Activated naive CD8-positive, alpha-beta T cell treated with anti-CD3 and anti-CD28 coated beads, Interleukin-2, amount 50 U/mL, for 24 hours (primary cell): ENCODE results near the gene TMEM52.
A peak's percentile ranks its signal among the peaks of the same experiment; 100 is the strongest.

Experiments used
- ATAC-seq: fragments of 150-1000 bp; cut with Tn5 transposase; one replicate; pipeline ENCODE4 v1.10.0; 2021
- DNase-seq: peaks from one replicate; pipeline ENCODE4 v3.0.0; 2021
- H3K27ac Mint-ChIP-seq: one replicate; pipeline ENCODE4 v1.8.0; 2021; ENCODE audit warnings: mild to moderate bottlenecking, mixed read lengths
- H3K27me3 Mint-ChIP-seq: one replicate; pipeline ENCODE4 v1.8.0; 2021; ENCODE audit warnings: mixed read lengths
- H3K36me3 Mint-ChIP-seq: one replicate; pipeline ENCODE4 v1.8.0; 2021; ENCODE audit warnings: low read depth, mixed read lengths
- H3K4me1 Mint-ChIP-seq: one replicate; pipeline ENCODE4 v1.8.0; 2021; ENCODE audit warnings: mixed read lengths
- H3K4me3 Mint-ChIP-seq: one replicate; pipeline ENCODE4 v1.8.0; 2021; ENCODE audit warnings: mild to moderate bottlenecking, moderate library complexity, mixed read lengths
- H3K9me3 Mint-ChIP-seq: one replicate; pipeline ENCODE4 v1.8.0; 2021; ENCODE audit warnings: mixed read lengths

Gene TMEM52

DNA sequence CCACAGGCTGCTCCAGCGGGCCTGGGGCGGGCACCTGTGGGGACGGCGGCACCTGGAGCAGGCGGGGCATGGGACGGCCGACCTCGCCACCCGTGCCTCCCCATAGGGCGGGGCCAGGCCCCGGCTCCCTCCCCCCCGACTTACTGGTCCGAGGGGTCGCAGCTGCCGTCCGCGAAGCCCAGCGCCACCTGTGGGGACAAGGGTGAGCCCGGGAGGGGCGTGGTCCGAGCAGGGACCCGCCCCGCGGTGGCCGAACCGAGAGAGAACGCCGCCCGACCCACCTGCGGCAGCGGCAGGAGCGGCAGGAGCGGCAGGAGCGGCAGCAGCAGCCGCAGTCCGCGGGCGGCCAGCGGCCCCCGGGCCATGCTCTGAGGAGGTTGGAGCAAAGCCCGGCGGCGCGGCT is at the start of gene TMEM52:
TMEM52 (minus strand) TSS at position 379 of the 403 bp plus-strand sequence; CDS start at position 365, 14 bp downstream.
- Mint-ChIP-seq H3K4me1 (peaks cover 2% of the 10 kb centered on the region), H3K36me3 (no peaks in the 10 kb centered on the region), H3K4me3 (peak within 1 kb of the TSS; percentile 49), H3K27me3 (no peaks in the 10 kb centered on the region), H3K27ac (no peak within 1 kb of the TSS), H3K9me3 (no peaks in the 10 kb centered on the region)
- ATAC-seq (peak; percentile 5), DNase-seq (no peak)

GRCh38 chr1:1967879-1968278 is 48.8 kb upstream of the TMEM52 start:
- H3K27me3 Mint-ChIP-seq, result peaks cover 3% of the 10 kb centered on the region
- no peak overlapping the region for H3K4me3 Mint-ChIP-seq
- no peaks in the 10 kb centered on the region for H3K4me1 Mint-ChIP-seq
- H3K36me3 Mint-ChIP-seq, result no peaks in the 10 kb centered on the region
- H3K9me3 Mint-ChIP-seq, result no peaks in the 10 kb centered on the region
- no peak for DNase-seq
- no peak for ATAC-seq
- H3K27ac Mint-ChIP-seq, result no peak overlapping the region

- Mint-ChIP-seq H3K27me3 (peaks cover 6% of the 10 kb centered on the region), H3K4me1 (no peaks in the 10 kb centered on the region), H3K36me3 (no peaks in the 10 kb centered on the region), H3K9me3 (no peaks in the 10 kb centered on the region), H3K27ac (no peak overlapping the region), H3K4me3 (no peak overlapping the region)
- ATAC-seq, result no peak
- DNase-seq, result no peak
These were observed 48.1 kb upstream of the TMEM52 start for GRCh38 chr1:1967151-1967550.

DNA sequence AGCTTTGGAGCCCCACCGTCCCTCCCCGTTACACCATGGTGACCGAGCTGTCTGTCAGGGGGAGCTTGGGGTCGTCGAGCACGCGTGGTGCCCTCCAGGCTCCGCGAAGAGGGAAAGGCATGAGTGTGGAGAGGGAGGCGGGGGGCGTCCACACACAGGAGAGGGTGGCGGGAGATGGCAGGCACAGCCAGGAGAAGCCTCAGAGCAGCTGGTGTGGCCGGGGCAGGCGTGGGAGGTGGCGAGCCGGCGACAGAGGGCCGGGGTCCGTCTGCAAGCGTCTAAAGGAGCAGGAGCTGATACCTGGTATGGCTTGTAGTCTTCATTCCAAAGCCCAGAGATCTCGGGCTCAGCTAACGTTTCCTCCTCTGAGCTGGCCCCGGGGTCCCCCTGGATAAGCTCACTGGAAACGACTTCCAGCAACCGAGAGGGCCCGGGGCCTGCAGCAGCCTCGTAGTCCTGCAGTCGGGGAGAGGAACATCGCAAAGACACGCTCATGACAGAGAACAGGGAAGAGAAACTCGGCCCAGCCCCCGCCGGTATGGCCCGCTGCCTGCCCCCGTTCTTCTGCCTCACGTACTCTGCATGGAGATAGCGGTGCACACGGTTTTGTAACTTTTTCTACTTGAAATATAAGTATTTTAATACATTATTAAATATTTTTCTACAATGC is 47.1 kb upstream of the TMEM52 start:
- no peaks in the 10 kb centered on the region for H3K4me1 Mint-ChIP-seq
- no peak for ATAC-seq
- H3K4me3 Mint-ChIP-seq, result no peak overlapping the region
- peaks cover 13% of the 10 kb centered on the region for H3K27me3 Mint-ChIP-seq
- no peaks in the 10 kb centered on the region for H3K36me3 Mint-ChIP-seq
- no peak for DNase-seq
- no peaks in the 10 kb centered on the region for H3K9me3 Mint-ChIP-seq
- no peak overlapping the region for H3K27ac Mint-ChIP-seq

- peaks cover 18% of the 10 kb centered on the region for H3K27me3 Mint-ChIP-seq
- H3K36me3 Mint-ChIP-seq, result no peaks in the 10 kb centered on the region
- DNase-seq, result no peak
- H3K9me3 Mint-ChIP-seq, result no peaks in the 10 kb centered on the region
- no peak for ATAC-seq
- H3K4me1 Mint-ChIP-seq, result no peaks in the 10 kb centered on the region
- no peak overlapping the region for H3K27ac Mint-ChIP-seq
- no peak overlapping the region for H3K4me3 Mint-ChIP-seq
These were observed 46.5 kb upstream of the TMEM52 start for GRCh38 chr1:1965546-1965945.

- ATAC-seq (no peak), DNase-seq (no peak)
- Mint-ChIP-seq H3K27me3 (peaks cover 23% of the 10 kb centered on the region), H3K36me3 (no peaks in the 10 kb centered on the region), H3K4me1 (peaks cover 2% of the 10 kb centered on the region), H3K9me3 (no peaks in the 10 kb centered on the region), H3K27ac (no peak overlapping the region), H3K4me3 (no peak overlapping the region)
These were observed 45.7 kb upstream of the TMEM52 start for GRCh38 chr1:1964811-1965210.

DNA sequence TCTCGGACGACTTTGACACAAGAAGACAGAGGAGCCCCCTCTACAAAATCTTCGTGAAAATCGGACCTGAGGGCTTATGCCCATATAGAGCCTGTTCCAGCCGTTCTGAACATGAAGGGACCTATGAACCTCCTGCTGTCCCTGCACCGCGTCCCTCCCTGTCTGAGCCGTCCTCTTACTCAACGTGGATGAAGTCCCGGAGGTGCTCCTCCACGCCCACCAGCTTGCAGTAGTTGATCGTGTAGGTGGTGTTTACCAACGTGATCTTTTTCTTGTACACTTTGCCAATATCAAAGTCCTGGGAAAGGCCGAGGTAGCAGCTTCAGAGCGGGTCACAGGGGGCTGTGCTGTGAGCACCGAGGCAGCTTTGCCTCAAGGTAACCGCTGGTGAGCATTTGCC is 44.5 kb upstream of the TMEM52 start:
- no peaks in the 10 kb centered on the region for H3K36me3 Mint-ChIP-seq
- ATAC-seq, result no peak
- H3K4me1 Mint-ChIP-seq, result peaks cover 6% of the 10 kb centered on the region

GRCh38 chr1:1962752-1963151 is 43.7 kb upstream of the TMEM52 start:
- Mint-ChIP-seq H3K4me3 (no peak overlapping the region), H3K27me3 (peaks cover 36% of the 10 kb centered on the region)

More for the DNA sequence above, 44.5 kb upstream of the TMEM52 start:
- no peak for DNase-seq
- no peak overlapping the region for H3K4me3 Mint-ChIP-seq
- H3K27ac Mint-ChIP-seq, result no peak overlapping the region
- H3K27me3 Mint-ChIP-seq, result peaks cover 30% of the 10 kb centered on the region
- no peaks in the 10 kb centered on the region for H3K9me3 Mint-ChIP-seq

DNA sequence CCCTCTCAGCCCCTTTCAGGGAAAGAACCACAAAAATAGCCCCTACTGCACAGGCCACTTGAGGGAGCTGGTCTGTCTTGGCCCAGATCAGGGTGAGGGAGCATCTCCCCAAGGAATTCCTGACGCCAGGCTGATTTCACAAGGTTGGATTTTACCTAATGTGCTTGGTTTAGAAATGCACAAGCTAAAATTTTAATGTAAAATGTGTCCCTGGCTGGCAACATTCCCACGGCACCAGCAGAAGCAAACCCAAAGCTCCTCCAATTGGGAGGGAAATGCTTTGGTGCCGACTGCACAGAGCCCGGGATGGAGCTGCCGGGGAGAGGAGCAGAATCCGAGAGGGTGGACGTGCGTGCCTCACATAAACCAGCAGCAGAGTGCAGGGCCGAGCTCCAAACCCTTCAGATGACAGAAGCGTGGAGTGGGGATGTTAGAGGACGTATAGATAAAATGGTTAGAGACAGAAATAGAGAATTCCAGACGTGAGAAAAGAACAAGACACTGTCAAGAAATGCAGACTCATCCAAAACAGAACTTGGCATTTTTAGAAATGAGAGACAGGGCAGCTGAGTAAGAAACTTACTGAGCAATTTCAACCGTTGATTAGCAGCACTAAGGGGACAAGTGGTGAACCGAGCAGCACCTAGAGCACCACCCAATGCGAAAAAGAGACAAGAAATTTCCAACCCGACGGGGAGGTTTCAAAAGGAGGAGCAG is 41.6 kb upstream of the TMEM52 start:
- Mint-ChIP-seq H3K27me3 (peaks cover 35% of the 10 kb centered on the region), H3K27ac (peak overlapping the region; percentile 10), H3K36me3 (no peaks in the 10 kb centered on the region), H3K4me3 (no peak overlapping the region), H3K9me3 (no peaks in the 10 kb centered on the region), H3K4me1 (peaks cover 6% of the 10 kb centered on the region)
- ATAC-seq (no peak), DNase-seq (no peak)

More at GRCh38 chr1:1962752-1963151, 43.7 kb upstream of the TMEM52 start:
- DNase-seq (no peak), ATAC-seq (no peak)
- H3K4me1 Mint-ChIP-seq, result peaks cover 6% of the 10 kb centered on the region
- H3K27ac Mint-ChIP-seq, result no peak overlapping the region
- no peaks in the 10 kb centered on the region for H3K9me3 Mint-ChIP-seq
- no peaks in the 10 kb centered on the region for H3K36me3 Mint-ChIP-seq

DNA sequence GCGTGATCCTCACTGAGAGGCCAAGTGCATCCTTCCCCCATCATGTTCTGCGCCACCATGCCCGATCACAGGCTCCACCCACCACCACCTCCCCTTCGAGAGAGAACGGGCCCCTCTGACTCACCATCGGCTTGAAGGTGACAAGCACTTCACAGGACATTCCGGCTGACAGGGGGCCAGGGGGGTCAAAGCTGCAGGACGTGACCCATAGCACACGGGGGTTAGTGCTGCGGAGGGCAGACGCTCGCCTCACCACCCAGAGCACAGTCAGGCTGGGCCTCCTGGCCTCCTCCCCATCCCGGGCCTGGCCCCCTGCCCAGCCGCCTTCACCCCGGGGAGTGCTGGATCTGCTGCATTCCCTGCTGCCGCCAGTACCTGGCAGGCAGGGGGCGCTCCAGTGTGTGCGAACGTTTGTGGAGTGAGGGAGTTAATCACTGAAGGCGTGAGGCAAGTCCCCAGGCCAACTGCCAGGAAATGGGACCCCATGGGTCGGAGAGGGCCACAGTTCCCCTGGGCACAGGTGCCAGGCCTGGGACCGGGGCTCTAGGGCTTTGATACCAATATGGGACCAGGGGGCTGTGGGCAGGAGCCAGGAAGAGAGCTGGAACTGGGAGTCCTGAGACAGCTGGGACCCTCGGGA is 40.9 kb upstream of the TMEM52 start:
- Mint-ChIP-seq H3K27ac (no peak overlapping the region), H3K27me3 (peaks cover 35% of the 10 kb centered on the region), H3K36me3 (no peaks in the 10 kb centered on the region), H3K9me3 (peaks cover 1% of the 10 kb centered on the region), H3K4me1 (peaks cover 7% of the 10 kb centered on the region), H3K4me3 (no peak overlapping the region)
- DNase-seq, result peak; percentile 88
- ATAC-seq, result peak; percentile 85

- peaks cover 35% of the 10 kb centered on the region for H3K27me3 Mint-ChIP-seq
These were observed 40.4 kb upstream of the TMEM52 start for GRCh38 chr1:1959459-1959839.

GRCh38 chr1:1958071-1958541 is 39.0 kb upstream of the TMEM52 start:
- Mint-ChIP-seq H3K27ac (no peak overlapping the region), H3K9me3 (peaks cover 3% of the 10 kb centered on the region), H3K27me3 (peaks cover 35% of the 10 kb centered on the region), H3K4me3 (no peak overlapping the region), H3K36me3 (no peaks in the 10 kb centered on the region), H3K4me1 (peaks cover 10% of the 10 kb centered on the region)
- DNase-seq (no peak), ATAC-seq (no peak)

More at GRCh38 chr1:1959459-1959839, 40.4 kb upstream of the TMEM52 start:
- no peaks in the 10 kb centered on the region for H3K36me3 Mint-ChIP-seq
- peaks cover 10% of the 10 kb centered on the region for H3K4me1 Mint-ChIP-seq
- H3K9me3 Mint-ChIP-seq, result peaks cover 3% of the 10 kb centered on the region
- H3K27ac Mint-ChIP-seq, result no peak overlapping the region
- H3K4me3 Mint-ChIP-seq, result no peak overlapping the region
- DNase-seq (no peak), ATAC-seq (no peak)

- DNase-seq (no peak), ATAC-seq (no peak)
- Mint-ChIP-seq H3K27me3 (peaks cover 35% of the 10 kb centered on the region), H3K9me3 (peaks cover 3% of the 10 kb centered on the region), H3K4me1 (peaks cover 10% of the 10 kb centered on the region), H3K27ac (no peak overlapping the region), H3K4me3 (no peak overlapping the region), H3K36me3 (no peaks in the 10 kb centered on the region)
These were observed 38.5 kb upstream of the TMEM52 start for GRCh38 chr1:1957533-1957961.

- no peak overlapping the region for H3K4me3 Mint-ChIP-seq
- H3K27me3 Mint-ChIP-seq, result peaks cover 32% of the 10 kb centered on the region
- H3K36me3 Mint-ChIP-seq, result no peaks in the 10 kb centered on the region
- H3K27ac Mint-ChIP-seq, result no peak overlapping the region
- no peak for DNase-seq
- H3K4me1 Mint-ChIP-seq, result peaks cover 10% of the 10 kb centered on the region
- H3K9me3 Mint-ChIP-seq, result peaks cover 3% of the 10 kb centered on the region
- ATAC-seq, result no peak
These were observed 37.8 kb upstream of the TMEM52 start for GRCh38 chr1:1956586-1957532.
